ENCODE results near the gene PPP2R5B.

PPP2R5B gene

GRCh38 chr11:64908766-64909165 lies 15.7 kb upstream of the PPP2R5B start:
- DNase-seq (ENCODE audit: low spot score) = no peak

- no peak for DNase-seq (ENCODE audit: low spot score)
These were observed 14.7 kb upstream of the PPP2R5B start for GRCh38 chr11:64909653-64910343.

- DNase-seq (ENCODE audit: low spot score) = no peak
These were observed 13.9 kb upstream of the PPP2R5B start for GRCh38 chr11:64910451-64911093.

- no peak for DNase-seq (ENCODE audit: low spot score)
These were observed 13.3 kb upstream of the PPP2R5B start for GRCh38 chr11:64911142-64911541.

DNA sequence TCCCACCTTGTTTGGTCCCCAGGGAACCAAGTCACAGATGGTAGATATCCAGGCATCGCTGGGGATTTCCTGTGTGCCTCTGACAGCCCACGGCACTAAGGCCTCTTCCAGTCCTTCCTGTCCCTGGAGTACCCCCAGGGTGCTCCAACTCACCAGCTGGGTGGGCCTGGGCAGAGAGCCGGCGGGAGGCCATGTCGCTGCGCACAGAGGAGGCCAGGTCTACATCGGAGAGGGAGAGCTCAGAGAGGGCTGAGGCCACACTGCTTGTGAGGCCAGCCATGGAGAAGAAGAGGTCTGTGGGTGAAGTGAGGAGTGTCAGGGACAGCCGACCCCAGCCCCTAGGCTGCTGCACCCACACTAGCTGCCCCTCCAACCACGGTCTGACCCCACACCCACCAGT lies 12.8 kb upstream of the PPP2R5B start:
- no peak for DNase-seq (ENCODE audit: low spot score)

DNA sequence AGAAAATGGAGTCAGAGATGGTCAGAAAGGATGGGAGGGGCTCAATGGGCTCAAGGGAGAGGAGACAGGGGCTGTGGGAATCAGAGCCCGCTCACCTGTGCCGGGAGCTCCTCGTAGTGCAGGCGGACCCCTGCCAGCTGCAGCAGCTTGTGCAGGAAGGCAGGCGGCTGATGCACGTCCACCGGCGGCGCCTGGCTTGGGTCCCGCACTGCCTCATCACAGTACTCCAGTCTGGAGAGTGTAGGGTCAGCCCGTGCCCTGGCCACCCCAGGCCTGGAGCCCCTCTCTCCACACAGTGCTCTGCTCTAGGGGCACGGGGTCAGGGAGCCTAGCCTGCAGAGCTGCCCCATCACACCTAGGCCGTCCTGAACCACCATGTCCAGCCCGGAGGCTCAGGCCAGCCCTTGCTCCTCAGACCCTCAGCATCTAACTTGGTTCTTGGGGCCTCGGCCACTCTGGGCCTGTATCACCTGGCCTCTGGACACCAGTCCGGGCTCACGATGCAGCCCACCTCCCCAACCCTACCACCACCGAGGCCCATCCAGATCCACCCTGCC lies 11.2 kb upstream of the PPP2R5B start:
- no peak for DNase-seq (ENCODE audit: low spot score)

- no peak for DNase-seq (ENCODE audit: low spot score)
These were observed 10.4 kb upstream of the PPP2R5B start for GRCh38 chr11:64914123-64914522.

DNA sequence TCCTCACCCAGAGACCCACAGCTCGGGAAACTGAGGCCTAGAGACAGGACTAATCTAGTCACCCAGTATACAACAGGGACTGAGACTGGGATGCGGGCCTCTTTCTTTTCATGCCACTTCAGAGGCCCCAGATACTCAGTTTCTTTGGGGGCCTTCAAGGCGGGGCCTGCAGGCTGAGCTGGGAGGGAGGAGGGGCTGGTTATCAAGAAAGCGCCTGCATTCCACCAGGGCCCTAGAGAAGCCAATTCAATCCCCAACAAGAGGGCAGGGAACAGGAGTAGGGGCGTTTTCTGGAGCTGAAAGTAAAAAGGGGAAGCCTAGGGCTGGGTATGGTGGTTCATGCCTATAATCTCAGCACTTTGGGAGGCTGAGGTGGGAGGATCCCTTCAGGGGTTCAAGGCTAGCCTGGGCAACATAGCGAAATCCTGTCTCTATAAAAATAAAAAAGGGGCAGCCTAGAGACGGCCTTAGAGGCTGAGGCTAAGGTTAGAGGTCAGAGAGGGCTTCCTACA lies 9.1 kb upstream of the PPP2R5B start:
- no peak for DNase-seq (ENCODE audit: low spot score)

GRCh38 chr11:64916040-64916774 lies 8.3 kb upstream of the PPP2R5B start:
- DNase-seq (ENCODE audit: low spot score) = peak; percentile 40

- peak; percentile 100 for DNase-seq (ENCODE audit: low spot score)
These were observed 7.5 kb upstream of the PPP2R5B start, which contains the start of gene ATG2A for GRCh38 chr11:64916775-64917662. ATG2A (minus strand) TSS chr11:64917209; CDS start chr11:64917135, 74 bp downstream.

DNA sequence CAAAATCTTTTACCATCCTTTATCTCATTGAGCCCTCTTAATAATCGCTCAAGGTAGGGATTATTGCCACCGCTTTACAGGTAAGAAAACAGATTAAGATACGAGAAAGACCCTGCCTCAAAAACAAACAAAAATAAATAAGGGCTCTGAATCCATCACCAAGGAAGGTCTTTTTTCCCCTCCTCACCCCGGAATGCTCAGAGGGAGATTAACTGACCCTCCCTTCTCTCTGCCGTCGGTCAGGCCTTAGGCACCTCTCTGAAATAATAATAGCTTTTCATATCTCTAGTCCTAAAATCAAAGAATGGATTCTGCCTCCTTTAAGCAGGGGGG lies 6.9 kb upstream of the PPP2R5B start:
- DNase-seq (ENCODE audit: low spot score) = no peak

DNA sequence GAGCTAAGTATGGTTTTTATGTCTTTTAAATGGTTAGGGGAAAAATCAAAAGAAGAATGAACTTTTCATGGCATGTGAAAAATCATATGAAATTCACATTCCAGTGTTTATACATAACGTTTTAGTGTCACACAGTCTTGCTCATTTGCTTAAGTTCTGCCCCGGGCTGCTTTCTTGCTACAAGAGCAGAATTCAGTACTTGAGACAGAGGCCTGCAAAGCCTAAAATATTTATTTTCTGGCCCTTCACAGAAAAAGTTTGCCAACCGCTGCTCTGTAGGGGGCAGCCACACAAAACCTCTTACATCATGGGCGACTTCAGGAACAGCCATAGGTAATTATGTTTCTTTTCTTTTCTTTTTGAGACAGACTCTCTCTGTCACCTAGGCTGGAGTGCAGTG lies 6.5 kb upstream of the PPP2R5B start:
- DNase-seq (ENCODE audit: low spot score) = no peak

- no peak for DNase-seq (ENCODE audit: low spot score)
These were observed 4.9 kb upstream of the PPP2R5B start for GRCh38 chr11:64919627-64920026.

DNA sequence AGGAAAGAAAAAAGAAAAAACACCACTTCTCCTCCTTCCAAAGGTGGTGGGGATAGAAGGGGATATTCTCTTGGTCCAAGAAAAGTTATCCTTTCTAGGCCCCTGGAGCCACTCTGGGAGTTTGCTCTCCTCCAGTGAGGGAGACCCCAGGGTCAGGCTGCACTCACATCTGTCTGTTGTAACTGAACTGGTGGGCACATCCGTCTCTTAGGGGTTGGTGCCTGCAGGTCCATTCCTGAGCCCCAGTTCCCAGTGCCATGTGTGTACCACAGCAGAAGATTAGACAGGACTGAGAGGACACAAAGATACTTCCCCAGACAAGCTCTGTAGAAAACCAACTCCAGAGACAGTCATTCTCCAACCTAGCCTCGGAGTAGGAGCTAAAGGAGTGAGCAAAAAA lies 4.4 kb upstream of the PPP2R5B start:
- no peak for DNase-seq (ENCODE audit: low spot score)

GRCh38 chr11:64921384-64921783 lies 3.1 kb upstream of the PPP2R5B start:
- DNase-seq (ENCODE audit: low spot score) = no peak

- DNase-seq (ENCODE audit: low spot score) = no peak
These were observed 1.3 kb upstream of the PPP2R5B start for GRCh38 chr11:64923151-64923661.

DNA sequence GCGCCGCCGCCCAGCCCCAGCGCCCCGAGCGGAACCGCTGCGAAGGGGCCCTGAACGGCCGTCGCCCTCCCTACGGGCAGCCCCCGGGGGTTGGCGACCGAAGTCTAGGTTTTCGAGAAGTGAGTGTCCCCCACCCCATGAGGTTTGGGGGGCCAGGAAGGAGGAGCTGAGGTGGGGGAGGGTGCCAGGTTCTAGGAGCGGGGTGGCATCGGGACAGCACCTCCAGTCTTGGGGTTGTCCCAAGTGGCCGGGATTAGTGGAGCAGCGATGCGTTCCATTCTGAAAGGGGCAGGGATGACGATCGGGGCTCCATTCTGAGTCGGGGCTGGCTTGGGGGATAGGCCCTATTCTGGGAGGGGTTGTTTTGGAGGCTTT lies 408 bp downstream of the PPP2R5B start:
- DNase-seq (ENCODE audit: low spot score) = no peak

DNA sequence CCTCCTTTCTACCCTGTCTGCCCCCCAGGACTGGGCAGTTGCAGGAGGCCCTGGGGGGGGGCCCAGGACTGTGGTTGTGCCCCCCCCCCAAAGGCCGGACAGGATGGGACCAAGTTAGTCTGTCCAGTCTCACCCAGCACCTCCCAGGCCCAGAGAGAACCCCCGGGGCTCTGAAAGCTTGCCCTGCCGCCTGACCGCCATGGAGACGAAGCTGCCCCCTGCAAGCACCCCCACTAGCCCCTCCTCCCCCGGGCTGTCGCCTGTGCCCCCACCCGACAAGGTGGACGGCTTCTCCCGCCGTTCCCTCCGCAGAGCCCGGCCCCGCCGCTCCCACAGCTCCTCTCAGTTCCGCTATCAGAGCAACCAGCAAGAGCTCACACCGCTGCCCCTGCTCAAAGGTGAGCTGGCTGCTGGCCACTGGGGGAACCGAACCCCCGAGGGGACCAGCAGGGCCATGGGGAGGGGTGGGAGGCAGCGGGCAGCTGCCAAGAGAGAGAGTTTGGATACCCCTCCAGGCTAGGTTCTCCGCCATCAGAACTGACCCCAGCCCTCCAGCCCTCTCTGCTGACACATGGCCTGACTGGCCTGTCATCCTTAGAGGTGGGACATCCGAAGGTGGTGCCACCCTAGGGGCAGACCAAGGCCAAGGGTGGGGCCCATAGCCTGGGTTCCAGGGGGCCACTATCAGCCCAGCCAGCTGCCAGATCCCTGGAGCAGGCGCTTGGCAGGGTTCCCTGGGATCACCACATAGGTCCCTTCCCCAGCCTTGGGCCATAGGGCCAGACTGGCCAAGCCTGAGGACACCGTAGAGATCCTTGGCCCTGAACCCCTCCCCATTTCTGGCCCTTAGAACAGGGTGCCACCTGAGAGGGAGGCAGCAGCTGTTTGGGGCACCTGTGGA lies 1.3 kb downstream of the PPP2R5B start:
- no peak for DNase-seq (ENCODE audit: low spot score)

DNA sequence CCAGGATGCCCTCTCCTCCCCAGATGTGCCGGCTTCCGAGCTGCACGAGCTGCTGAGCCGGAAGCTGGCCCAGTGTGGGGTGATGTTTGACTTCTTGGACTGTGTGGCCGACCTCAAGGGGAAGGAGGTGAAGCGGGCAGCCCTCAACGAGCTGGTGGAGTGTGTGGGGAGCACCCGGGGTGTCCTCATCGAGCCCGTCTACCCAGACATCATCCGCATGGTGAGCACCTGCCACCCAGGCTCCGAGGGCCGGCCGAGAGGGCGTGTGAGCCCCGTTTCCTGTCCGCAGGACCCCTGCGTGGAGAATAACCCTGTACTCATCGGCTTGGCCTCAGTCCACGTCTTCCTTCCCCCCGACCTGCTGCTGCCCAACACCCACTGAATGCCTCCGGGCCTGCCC lies 2.2 kb downstream of the PPP2R5B start:
- DNase-seq (ENCODE audit: low spot score) = no peak

DNA sequence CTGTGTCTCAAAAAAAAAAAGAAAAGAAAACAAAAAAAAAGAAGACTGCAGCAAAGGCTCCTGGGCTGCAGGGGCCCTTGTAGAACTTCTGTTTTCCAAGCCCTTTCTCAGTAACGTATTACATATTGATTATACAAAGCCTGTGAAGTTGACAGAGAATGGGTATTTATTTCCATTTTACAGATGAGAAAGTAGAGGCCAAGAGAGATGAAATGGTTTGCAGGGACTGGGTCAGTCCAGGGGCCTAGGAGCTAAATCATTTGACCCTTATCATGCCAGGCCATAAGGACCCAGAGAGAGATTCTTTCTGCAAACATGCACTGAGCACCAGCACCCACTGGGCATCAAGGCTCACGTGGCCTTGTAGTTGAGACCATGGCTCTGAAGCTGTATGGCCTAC lies 4.5 kb downstream of the PPP2R5B start:
- DNase-seq (ENCODE audit: low spot score) = no peak

DNA sequence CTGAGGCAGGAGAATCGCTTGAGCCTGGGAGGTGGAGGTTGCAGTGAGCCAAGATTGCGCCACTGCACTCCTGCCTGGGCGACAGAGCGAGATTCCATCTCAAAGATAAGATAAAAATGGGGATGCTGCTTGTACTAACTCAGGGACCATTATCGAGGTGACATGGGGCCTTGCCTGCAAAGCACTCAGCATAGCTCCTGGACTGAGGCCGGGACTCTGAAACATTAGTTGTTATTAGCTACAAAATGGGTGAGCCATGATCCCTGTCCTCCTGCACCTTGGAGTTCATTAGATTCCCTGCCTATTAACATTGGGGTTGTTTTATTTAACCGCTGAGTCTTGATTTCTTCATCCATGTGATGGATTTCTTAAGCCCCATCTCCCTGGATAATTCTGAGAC lies 5.1 kb downstream of the PPP2R5B start:
- no peak for DNase-seq (ENCODE audit: low spot score)
